HG02759 (cell line): ENCODE results near the gene VPS33A.
"Not testable (repeated sequence)": the region's sequence is repeated elsewhere in the genome, so short reads cannot be mapped to it uniquely, and the experiment has no call there.

Experiments
- ATAC-seq: cut with Tn5 transposase; IDR thresholded peaks from one replicate; pipeline ENCODE4 v1.9.1; 2021; ENCODE audit warnings: mild to moderate bottlenecking, moderate library complexity; ENCODE audit not compliant: unreplicated experiment

The VPS33A gene

DNA sequence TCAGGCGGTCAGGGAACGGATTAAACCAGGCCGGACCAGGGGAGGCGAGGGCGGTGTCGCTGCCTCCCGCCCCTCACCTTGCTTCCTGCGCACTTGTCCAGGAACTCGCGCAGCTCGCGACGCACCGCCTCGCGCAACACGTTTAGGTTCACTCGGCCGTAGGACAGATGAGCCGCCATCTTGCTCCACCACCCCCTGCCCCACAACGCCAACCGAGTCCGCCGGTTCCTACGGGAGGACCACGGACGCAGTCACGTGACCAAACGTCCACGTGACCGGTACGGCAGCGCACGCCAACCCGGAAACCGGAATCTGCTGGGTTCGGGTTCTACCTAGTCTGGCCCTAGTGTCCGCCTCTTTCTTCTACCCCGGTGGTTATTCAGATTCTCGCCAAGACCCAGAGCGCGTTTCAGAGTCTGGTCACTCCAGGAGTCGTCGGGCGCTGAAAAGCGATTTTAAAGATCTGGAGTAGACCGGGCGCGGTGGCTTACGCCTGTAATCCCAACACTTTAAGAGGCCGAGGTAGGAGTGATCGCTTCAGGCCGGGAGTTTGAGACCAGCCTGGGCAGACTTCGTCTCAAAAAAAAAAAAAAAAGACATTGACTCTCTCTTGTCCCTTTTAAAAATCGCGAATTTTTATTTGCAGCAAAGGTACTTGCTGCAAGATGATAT is at the start of gene VPS33A:
VPS33A (minus strand) TSS at position 265 of the 672 bp plus-strand sequence; CDS start at position 179, 86 bp downstream.
- ATAC-seq, result peak; percentile 91

DNA sequence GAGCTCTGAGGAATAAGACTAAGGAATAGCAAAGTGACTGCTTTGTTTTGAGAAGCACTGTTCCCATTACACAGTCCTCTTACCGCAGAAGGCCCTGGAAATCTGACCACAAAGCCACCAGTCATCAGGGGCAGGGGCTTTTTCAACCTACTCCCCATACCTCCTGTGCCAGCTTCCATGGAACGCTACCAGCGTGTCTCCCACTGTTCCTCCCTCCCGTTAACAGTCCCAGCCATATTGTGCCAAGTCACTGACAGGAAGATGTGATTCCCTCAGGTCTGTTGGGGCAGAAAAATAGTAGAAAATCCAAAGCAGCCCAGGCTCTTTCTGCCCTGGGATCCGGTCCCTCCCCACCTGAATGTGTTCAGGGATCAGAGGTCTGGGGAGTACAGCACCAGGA is 46.6 kb upstream of the VPS33A start:
- ATAC-seq, result no peak

DNA sequence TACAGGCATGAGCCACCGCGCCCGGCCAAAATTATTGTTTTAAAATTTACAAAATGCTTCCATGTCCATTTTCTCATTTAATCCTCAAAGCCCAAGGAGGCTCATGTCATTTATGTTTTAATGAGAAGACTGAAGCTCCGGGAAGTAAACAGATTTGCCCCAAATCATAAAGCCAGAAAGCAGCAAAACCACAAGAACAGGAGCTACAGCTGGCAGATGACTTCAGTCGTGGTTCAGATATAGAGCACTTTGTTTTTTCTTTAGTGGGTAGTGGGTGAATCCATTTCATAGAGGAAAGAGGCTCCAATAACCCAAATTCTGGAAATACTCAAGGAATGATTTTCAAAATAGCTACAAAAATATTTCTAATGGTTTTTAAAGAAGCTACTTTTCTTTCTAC is 45.4 kb upstream of the VPS33A start:
- ATAC-seq, result no peak

DNA sequence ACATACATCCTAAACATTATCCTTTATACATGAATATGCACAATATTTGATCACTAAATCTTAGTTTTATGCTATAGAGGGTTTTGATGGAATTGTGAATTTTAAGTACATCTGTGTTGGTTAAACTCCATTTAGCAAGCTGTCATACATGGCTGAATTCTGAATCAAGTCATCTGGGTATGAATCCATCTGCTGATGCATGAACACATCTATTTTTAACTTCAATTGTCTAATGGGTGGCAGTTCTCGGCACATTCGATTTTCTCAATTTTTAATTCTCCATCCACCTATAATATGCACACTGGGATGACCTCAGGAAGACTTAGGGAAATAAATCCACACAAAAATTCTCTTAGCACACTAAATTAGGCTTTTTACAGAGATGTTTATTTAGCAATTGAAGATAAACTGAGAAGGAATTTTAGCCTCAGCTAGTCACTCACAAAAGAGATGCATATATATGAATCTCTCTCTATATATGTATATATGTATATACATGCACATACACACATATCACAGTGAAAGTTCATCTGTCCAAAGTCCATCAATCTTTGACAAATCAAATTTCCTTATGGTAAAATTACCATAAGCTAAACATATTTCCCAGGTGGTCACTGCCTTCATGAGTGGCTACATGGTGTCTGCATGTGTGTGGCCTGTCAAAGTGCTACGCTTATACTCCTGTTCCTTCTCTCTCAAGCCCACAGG is 44.5 kb upstream of the VPS33A start:
- no peak for ATAC-seq

DNA sequence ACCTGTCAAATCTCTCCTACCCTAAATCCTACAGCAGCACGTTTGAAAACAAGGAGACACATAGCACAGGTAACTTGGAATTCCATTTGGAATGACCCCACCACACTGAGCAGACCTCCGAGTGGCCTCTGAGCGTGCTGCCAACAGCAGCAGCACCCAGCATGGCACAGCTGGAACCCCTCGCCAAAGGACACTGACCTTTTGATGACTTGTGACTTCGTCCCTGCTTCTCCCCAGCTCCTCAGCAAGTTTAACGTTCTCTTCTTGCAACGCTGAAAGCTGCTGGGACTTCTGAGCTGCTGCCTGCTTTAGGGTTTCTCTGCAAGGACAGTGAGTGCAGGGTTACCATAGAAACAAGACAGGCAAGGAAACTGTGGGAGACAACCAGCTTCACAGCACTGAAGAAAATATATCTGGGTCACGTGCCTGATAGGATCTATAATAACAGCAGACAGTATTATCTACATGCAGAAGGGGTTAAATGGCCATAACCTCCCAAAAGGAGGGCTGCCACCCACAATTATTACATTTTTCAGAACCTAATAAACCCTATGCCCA is 43.3 kb upstream of the VPS33A start:
- no peak for ATAC-seq

DNA sequence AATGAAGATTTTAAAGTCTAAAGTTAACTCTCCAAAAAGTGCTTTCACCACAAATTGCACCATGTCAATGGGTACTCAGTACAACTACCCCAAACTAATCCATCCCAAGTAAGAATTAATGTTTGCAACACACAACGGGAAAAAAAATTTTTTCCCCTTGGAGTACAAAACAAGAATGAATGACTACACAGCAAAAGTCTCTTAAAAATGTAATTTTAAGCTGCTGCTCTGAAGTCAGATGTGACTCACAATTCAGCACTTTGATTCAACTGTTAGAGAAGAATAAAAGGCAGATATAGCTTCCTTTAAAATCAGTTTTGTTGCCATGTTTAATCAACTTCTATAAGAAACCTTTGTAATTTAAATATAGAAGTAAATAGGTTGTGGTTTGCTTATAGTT is 42.5 kb upstream of the VPS33A start:
- ATAC-seq, result no peak

DNA sequence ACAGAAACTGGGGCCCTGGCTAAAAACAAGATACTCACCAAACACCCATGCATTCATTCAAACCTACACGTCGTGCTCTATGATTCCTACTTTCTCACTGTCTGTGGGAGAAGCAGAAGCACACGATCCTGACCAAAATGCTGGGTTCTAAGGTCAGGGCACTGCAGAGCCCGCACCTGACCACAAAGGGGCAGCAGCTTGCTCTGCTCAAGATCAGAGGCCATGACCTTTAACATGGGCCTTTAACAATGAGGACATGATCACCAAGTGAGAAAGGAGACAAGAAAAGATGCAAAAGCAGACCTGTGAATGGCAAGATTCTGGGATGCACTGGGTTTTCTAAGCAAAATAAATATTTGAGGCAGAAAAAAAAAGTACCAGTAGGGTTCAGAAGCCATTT is 40.1 kb upstream of the VPS33A start:
- ATAC-seq, result no peak

DNA sequence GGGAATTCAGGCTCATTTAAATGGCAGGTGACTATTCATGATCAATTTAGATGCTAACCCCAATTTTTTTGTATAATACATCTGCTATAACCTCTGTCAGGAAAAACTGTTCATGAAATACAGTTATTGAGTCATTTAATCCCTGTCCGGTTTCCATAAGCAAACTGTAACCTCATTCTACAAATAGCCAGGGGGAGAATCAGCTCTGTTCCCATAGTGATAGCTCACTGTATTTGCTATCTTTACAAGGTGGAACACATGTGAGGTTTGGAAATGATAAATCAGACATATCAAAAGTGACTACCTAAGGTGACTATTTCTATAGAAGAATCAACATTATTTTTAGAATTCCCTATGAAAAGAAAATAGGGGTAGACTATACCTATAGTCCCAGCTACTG is 38.6 kb upstream of the VPS33A start:
- no peak for ATAC-seq

DNA sequence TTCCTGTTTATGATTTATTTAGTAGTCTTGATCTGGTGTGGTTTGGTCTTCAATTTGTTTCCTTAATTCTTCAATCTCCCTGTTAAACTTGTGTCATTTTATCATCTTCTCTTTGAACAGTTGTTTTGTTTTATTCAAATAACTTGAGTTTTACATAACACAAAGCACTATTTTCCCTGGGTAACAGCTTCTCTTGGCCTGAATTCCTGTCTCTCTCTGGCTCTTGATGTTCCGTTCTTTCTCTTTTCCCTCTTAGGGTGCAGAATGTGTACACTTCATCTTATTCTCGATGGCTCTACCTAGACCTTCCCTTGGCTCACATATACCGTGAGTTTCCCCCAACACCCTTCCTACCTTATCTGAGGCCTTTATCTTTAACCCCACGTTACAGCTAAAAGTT is 36.8 kb upstream of the VPS33A start:
- ATAC-seq, result no peak

DNA sequence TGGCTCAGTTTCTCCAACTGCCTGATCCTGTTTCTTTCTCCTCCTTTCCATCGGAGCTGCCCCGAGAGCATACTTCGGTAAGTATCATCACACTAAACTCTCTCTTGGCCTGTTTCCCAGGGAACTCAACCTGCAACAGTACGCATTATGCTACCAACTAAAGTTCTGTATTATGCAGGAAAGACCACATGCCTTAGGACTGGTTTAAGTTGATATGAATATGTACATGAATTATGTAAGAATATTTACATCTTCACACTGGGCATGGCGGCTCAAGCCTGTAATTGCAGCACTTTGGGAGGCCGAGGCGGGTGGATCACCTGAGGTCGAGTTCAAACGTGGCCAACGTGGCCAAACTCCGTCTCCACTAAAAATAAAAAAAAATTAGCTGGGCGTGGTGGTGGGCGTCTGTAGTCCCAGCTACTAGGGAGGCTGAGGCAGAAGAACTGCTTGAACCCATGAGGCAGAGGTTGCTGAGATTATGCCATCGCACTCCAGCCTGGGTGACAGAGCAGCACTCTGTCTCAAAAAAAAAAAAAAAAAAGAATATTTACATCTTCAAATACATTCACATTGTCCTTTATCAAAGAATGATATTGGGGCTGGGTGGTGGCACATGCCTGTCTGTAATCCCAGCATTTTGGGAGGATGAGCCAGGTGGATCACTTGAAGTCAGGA is 31.9 kb upstream of the VPS33A start:
- ATAC-seq, result no peak

DNA sequence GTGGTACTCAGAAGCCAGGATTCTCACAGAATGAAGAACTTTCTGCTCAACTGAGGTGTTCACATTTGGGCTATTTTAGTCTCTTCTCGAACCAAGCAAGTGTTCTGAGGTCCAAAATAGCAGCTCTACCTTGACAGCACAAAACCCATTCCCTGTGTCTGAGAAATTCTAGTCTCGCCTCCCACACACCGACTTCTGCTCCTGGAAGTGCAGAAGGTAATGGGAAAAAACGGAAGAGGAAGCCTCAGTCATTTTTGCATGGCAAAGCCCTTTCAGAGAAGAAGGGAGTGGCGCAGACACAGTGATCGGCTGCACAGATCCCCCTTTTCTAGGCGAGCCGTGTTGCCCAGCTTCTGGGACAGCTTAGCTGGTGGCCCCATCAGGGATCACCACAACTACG is 31.2 kb upstream of the VPS33A start:
- no peak for ATAC-seq

DNA sequence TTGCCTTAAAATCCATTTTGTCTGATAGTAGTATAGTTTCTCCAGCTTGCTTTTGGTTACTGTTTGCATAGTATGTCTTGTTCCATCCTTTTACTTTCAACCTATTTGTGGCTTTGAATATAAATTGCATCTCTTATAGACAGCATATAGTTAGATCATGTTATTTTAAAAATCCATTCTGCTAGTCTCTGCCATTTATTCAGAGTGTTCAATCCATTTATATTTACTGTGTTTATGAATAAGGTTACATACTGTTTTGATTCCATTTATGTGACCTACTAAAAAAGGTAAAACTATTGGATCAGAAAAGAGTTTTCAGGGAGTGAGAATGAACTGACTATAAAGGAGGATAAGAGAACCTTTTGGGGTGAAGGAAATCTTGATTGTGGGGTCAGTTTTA is 29.6 kb upstream of the VPS33A start:
- no peak for ATAC-seq

DNA sequence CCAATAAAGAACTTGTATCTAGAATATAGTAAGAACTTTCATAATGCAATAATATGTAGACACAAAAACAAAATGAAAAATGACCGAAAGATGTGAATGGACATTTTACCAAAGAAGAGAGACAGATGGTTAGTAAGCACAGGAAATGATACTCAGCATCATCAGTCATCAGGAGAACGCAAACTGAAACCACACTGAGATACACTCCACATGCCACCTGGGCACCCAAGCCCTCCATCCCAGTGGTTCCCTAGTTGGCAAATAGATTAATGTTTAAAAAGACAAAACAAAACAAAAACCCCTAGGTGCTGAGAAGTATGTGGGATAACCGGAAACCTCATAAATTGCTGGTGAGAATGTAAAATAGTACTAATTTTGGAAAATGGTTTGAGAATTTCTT is 26.8 kb upstream of the VPS33A start:
- no peak for ATAC-seq

DNA sequence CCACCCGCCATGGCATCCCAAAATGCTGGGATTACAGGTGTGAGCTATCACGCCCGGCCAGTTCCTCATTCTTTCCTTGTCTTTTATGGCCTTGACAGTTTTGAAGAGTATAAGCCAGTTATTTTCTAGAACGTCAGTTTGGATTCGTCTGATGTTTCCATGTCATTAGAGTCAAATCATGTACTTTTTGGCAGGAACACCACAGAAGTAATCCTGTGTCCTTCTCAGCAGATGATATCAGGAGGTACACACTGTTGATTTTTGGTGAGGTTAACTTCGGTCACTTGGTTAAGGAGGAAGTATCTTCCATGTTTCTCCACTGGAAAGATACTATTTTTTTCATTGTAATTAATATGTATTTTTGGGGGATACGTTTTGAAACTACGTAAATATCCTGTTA is 25.1 kb upstream of the VPS33A start:
- no peak for ATAC-seq

DNA sequence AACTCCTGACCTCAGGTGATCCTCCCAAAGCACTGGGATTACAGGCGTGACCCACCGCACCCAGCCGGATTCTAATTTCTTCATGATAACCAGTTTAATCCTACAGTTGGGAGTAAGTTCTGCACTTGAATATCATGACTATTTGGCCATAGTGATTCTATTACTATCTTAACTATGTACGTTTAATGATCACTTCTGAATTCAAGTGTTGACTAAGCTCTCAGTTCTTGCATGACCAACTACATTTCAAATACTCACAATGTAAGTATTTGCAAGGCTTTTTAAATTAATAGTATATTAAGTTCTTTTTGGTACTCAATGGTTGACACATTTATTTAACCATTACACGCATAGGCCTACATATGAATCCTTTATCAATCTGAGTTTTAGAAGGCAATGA is 17.4 kb upstream of the VPS33A start:
- ATAC-seq, result no peak

DNA sequence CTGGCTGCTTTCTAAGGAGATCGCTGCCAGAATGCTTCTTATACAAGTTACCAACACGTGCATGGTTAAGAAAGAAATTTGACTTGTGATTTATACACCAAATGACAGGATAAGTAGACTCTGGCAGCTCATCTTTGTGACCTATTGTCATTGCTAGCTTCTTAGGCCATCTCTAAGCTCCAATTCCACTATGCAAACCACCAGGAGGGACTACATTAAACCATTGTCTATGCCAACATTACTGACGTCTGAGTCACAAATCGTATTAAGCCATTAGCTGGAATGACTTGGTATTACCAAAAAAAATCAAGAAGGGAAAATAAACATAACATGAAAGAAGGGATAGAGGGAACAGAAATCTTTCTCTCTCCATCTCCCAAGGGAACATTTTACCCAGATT is 15.8 kb upstream of the VPS33A start:
- ATAC-seq, result no peak

DNA sequence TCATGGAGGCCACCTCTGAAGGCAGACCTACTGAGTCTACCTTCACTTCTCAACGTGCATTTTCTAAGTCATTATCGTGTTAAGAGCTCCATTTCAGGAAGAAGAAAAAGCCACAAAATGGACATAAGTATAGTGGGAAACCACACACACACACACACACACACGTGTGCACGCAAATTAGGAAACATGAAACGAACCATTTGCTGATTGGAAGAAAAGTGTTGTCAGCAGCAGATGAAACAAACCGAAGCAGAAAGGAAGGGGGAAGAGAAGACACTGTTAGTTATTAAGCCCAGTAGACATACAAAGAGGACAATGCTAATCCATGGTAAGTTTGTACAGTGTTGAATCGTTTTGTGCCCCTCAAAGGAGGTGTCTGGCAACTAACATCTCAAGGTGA is 9.9 kb upstream of the VPS33A start:
- ATAC-seq, result no peak

DNA sequence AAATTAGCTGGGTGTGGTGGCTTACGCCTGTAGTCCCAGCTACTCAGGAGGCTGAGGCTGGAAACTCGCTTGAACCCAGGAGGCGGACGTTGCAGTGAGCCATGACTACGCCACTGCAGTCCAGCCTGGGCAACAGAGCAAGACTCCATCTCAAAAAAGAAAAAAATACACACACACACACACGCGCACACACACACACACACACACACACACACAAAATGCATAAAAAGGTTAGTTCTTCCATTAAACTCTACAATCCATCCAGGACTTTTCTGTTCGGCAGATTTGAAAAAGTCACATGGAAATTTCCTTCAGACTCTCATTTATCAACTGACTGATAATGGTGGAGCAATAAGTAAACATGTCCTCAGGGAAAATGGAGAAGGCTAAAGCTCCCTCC is 9.2 kb upstream of the VPS33A start:
- no peak for ATAC-seq

DNA sequence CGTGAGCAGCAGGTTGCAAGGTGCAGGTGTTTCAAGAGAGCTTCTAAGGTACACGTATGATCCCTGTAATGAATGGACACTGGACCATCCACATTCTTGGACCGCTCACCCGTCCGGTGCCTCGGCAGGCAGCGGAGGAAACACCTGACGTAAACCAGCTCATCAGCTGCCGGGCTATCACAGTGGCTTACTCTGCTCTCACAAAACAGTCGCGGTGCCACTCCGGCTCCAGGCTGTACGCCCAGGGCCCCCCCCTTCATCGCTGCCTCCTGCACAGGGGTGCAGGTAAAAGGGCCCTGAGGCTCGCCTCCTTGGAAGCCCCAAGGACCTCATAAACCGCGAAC is 436 bp downstream of the VPS33A start:
- ATAC-seq, result peak; percentile 24

DNA sequence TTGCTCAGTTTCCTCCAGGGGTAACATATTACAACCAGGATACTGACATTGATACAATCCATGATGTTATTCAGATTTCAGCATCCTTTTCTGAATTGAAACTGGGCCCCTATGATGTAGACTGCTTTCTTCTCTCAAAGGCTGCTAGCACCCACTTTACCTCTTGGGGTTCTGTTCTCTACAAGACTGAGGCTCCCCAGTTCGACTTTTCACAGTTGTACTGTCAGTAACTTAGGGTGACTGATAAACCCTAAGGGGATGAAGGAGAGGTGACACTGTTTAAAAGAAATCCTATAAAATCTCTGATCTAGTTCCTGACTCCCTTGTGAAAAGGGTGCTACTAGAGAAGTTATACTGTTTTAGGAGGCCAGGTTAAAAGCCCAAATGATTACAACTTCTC is 818 bp downstream of the VPS33A start:
- no peak for ATAC-seq

DNA sequence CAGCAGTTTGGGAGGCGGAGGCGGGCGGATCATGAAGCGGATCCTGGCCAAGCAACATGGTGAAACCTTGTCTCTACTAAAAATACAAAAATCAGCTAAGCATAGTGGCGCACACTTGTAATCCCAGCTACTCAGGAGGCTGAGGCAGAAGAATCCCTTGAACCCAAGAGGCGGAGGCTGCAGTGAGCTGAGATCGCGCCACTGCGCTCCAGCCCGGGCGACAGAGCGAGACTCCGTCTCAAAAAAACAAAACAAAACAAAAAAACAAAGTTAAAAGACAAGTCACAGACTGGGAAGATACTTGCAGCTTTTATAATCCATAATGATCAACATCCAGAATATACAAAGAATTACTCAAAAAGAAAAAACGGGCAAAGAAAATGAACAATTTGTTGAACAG is 5.6 kb downstream of the VPS33A start:
- not testable (repeated sequence) for ATAC-seq

DNA sequence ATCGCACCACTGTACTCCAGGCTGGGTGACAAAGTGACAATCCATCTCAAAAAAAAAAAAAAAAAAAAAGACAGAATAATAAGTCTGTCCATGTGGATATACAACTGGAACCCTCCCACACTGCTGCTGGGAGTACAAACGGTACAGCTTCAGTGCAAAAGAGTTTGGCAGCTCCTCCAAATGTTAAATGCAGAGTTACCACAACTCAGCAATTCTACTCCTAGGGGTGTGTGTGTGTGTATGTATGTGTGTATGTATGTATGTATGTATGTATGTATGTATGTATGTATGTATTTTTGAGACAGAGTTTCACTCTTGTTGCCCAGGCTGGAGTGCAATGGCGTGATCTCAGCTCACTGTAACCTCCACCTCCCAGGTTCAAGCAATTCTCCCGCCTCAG is 7.4 kb downstream of the VPS33A start:
- ATAC-seq, result not testable (repeated sequence)
